AG04450 (cell line): ENCODE data around the gene IPO13. TPM values are rescaled to one million over a fixed set of nuclear protein-coding genes. Genes with fewer than 3 reads are reported as not detected.

Source experiments
- CTCF ChIA-PET: fragments of 300-600, 350-600 bp; formaldehyde crosslinking; extraction: SDS; loops from one replicate; lab custom pipeline; 2022; ENCODE audit warnings: antibody characterized with exemption, inconsistent platforms; lab: Charles Lee
- POLR2A ChIA-PET: fragments of 350-600 bp; formaldehyde crosslinking; extraction: SDS; loops from one replicate; lab custom pipeline; 2021; ENCODE audit warnings: antibody characterized with exemption, inconsistent platforms; lab: Yijun Ruan, JAX
- DNase-seq: peaks from one replicate; pipeline ENCODE4 v3.0.0-alpha.2; 2011; ENCODE audit warnings: low read depth, low spot score
- H3K27ac ChIP-seq: one replicate; pipeline ENCODE4 v1.5.1; 2012; ENCODE audit warnings: low read depth, low read length, control low read depth
- H3K27me3 ChIP-seq: one replicate; pipeline ENCODE4 v1.6.0; 2012; ENCODE audit warnings: low read length; ENCODE audit not compliant: control insufficient read depth, insufficient read depth
- H3K4me3 ChIP-seq: 2 replicates; pipeline ENCODE4 v1.5.1; 2011; ENCODE audit warnings: mild to moderate bottlenecking, low read depth, low read length, control low read depth
- H3K9me3 ChIP-seq: 2 replicates; pipeline ENCODE4 v1.5.1; 2012; ENCODE audit warnings: low read length; ENCODE audit not compliant: control insufficient read depth, insufficient read depth
- CTCF ChIP-seq: IDR thresholded peaks from 2 replicates; pipeline ENCODE4 v1.5.1; 2011; ENCODE audit warnings: low read depth, low read length, control low read depth, inconsistent platforms
- polyA plus RNA-seq: library from polyadenylated mRNA; depleted of rRNA; stranded (reverse); fragments of >200 nt; gene quantifications from 2 replicates; pipeline ENCODE4 v1.2.3, GENCODE V29; 2011

Gene IPO13
- polyA plus RNA-seq, 1 experiment: 11.2 TPM

- Histone ChIP-seq H3K9me3 (no peaks in the 10 kb centered on the region; the same call in 1 of the 2 replicates), H3K4me3 (peak overlapping the region; percentile 91), H3K27ac (no peak overlapping the region), H3K27me3 (no peaks in the 10 kb centered on the region)
- ChIA-PET CTCF (interaction anchor here (0.6 to 7.5 kb wide), 7 partner anchors 9 to 182 kb away, joined by 3 to 80 read pairs (median 7); partner anchors contain the start of genes ARTN and DPH2), POLR2A (interaction anchor here (0.6 to 1.6 kb wide), 4 partner anchors 11 to 296 kb away, joined by 3 to 5 read pairs (median 4); partner anchors contain the start of genes ATP6V0B and KDM4A)
- no peak for DNase-seq
- TF ChIP-seq CTCF: no peak
Observed at GRCh38 chr1:43945674-43946235, 995 bp upstream of the IPO13 start.

GRCh38 chr1:43947061-43947873 lies 517 bp downstream of the IPO13 start:
- ChIA-PET POLR2A (interaction anchor here (1.6 kb wide), 2 partner anchors 23 to 28 kb away, joined by 3 to 5 read pairs; partner anchors contain the start of genes ATP6V0B and DPH2), CTCF (interaction anchor here (1.3 to 7.5 kb wide), 2 partner anchors 13 to 184 kb away, joined by 7 to 80 read pairs; partner anchors contain the start of gene ARTN)
- peak overlapping the region; percentile 91 for H3K4me3 ChIP-seq
- no peaks in the 10 kb centered on the region for H3K27me3 ChIP-seq
- no peak for DNase-seq
- H3K9me3 ChIP-seq: no peaks in the 10 kb centered on the region; the same call in 1 of the 2 replicates
- H3K27ac ChIP-seq: no peak overlapping the region
- no peak for TF ChIP-seq CTCF

- no peak for DNase-seq
- ChIA-PET CTCF (interaction anchor here (0.7 to 7.5 kb wide), 4 partner anchors 14 to 185 kb away, joined by 3 to 80 read pairs (median 6); partner anchors contain the start of gene ARTN), POLR2A (interaction anchor here (1.6 kb wide), 1 partner anchor 22 kb away, joined by 3 read pairs; the partner anchor contains the start of gene DPH2)
- Histone ChIP-seq H3K27me3 (no peaks in the 10 kb centered on the region), H3K9me3 (no peaks in the 10 kb centered on the region; the same call in 1 of the 2 replicates), H3K27ac (no peak overlapping the region), H3K4me3 (peak overlapping the region; percentile 91)
- no peak for TF ChIP-seq CTCF
Observed at GRCh38 chr1:43947874-43948437, 1.2 kb downstream of the IPO13 start.

- POLR2A ChIA-PET: no interaction called here
Observed at GRCh38 chr1:43949678-43950077, 2.9 kb downstream of the IPO13 start.

More at GRCh38 chr1:43949678-43950077, 2.9 kb downstream of the IPO13 start:
- CTCF ChIA-PET: interaction anchor here (1.4 to 1.6 kb wide), 2 partner anchors 15 to 56 kb away, joined by 3 to 10 read pairs; partner anchors contain the start of gene ARTN
- Histone ChIP-seq H3K9me3 (no peaks in the 10 kb centered on the region; the same call in 1 of the 2 replicates), H3K27ac (no peak overlapping the region), H3K27me3 (no peaks in the 10 kb centered on the region), H3K4me3 (no peak overlapping the region)
- TF ChIP-seq CTCF: no peak
- DNase-seq: no peak
